GM12891 (cell line): Measurements from ENCODE around the gene TAS1R3.
"Not testable (repeated sequence)": the region's sequence is repeated elsewhere in the genome, so short reads cannot be mapped to it uniquely, and the experiment has no call there.

Experiments
- DNase-seq: peaks from one replicate; pipeline ENCODE4 v3.0.0; 2011; ENCODE audit warnings: low spot score; ENCODE audit not compliant: insufficient read length
- FAIRE-seq: peaks from 2 replicates; lab custom pipeline; 2011; peaks lifted over from hg19 to GRCh38; lab: Jason Lieb, UNC
- PAX5 ChIP-seq: IDR thresholded peaks from 2 replicates; pipeline ENCODE4 v1.6.1; 2011; ENCODE audit warnings: low read length, moderate library complexity, mild to moderate bottlenecking; ENCODE audit not compliant: insufficient read depth, severe bottlenecking
- POLR2A ChIP-seq: IDR thresholded peaks from 2 replicates; pipeline ENCODE4 v1.6.1; 2011; ENCODE audit warnings: low read depth, low read length, control low read depth
- POLR2AphosphoS5 ChIP-seq: IDR thresholded peaks from 2 replicates; pipeline ENCODE4 v1.6.1; 2011; ENCODE audit warnings: low read depth, low read length, control low read depth
- POU2F2 ChIP-seq: IDR thresholded peaks from 2 replicates; pipeline ENCODE4 v1.6.1; 2011; ENCODE audit warnings: low read depth, mild to moderate bottlenecking, control low read depth, low read length, moderate library complexity
- SPI1 ChIP-seq: IDR thresholded peaks from 2 replicates; pipeline ENCODE4 v1.6.1; 2011; ENCODE audit warnings: low read depth, low read length, control low read depth
- TAF1 ChIP-seq: IDR thresholded peaks from 2 replicates; pipeline ENCODE4 v1.6.1; 2011; ENCODE audit warnings: low read depth, low read length, control low read depth

The TAS1R3 gene

DNA sequence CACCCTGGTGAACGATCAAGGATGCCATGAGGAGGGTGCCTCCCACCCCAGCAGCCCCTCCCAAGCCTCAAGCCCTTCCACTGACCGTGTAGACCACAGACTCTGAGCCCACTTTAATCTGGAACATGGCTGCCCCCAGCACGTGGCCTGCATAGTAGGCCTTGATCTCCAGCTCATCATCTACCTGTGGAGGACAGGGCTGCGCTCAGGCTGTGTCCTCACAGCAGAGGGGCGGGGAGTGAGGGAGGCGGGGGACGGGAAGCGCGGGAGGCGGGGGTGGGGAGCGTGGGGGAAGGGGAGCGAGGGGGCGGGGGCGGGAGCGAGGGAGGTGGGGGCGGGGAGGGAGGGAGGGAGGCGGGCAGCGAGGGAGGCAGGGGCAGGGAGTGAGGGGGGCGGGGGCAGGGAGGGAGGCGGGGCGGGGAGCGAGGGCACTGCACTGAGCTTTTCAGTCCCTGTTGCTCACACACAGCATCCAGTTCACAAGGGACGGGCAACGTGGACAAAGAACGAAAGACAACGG lies 15.6 kb upstream of the TAS1R3 start:
- TF ChIP-seq SPI1 (no peak), POU2F2 (no peak), POLR2AphosphoS5 (no peak), TAF1 (no peak)
- DNase-seq (no peak), FAIRE-seq (no peak)

DNA sequence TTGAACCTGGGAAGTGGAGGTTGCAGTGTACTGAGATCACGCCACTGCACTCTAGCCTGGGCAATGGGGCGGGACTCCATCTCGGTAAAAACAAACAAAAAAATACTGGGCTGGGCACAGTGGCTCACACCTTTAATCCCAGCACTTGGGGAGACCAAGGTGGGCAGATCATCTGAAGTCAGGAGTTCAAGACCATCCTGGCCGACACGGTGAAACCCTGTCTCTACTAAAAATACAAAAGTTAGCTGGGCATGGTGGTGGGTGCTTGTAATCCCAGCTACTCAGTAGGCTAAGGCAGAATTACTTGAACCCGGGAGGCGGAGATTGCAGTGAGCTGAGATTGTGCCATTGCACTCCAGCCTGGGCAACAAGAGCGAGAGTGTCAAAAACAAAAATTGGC lies 14.9 kb upstream of the TAS1R3 start:
- not testable (repeated sequence) for FAIRE-seq, DNase-seq

DNA sequence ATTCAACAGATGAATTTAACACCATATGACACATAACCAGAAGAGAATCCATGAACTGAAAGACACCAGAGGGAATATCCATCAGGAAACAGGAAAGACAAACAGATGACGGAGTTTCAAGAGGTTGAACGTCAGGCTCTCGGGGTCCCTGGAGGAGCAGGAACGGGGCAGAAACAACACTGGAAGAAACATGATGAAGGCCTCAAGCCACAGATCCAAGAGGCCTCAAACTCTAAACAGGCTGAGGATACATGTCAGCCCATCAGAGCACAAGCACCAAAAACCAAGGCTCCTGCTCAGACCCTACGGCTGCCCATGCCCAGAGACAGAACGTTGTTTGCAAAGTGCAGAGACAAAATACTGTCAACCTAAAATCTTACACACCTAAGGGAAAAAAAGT lies 13.7 kb upstream of the TAS1R3 start:
- DNase-seq: no peak
- no peak for TF ChIP-seq TAF1
- no peak for TF ChIP-seq POU2F2
- no peak for TF ChIP-seq POLR2A
- no peak for TF ChIP-seq SPI1
- no peak for FAIRE-seq

DNA sequence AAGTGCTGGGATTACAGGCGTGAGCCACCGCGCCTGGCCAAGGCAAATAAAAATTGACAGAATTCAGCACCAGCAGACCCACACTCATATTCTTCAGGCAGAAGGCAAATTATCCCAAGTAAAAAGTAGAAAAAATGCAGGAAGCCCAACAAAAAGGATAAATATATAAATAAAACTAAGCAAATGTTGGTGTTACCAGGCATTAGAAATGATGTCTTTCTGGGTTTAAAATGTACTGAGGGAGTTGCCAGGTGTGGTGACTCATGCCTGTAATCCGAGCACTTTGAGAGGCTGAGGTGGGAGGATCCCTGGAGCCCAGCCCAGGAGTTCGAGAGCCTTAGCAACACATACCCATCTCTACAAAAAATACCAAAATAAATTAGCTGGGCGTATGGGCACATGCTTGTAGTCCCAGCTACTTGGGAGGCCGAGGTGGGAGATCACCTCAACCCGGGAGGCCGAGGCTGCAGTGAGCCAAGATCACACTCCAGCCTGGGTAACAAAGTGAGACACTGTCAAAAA lies 12.9 kb upstream of the TAS1R3 start:
- no peak for TF ChIP-seq SPI1
- DNase-seq (no peak), FAIRE-seq (no peak)

DNA sequence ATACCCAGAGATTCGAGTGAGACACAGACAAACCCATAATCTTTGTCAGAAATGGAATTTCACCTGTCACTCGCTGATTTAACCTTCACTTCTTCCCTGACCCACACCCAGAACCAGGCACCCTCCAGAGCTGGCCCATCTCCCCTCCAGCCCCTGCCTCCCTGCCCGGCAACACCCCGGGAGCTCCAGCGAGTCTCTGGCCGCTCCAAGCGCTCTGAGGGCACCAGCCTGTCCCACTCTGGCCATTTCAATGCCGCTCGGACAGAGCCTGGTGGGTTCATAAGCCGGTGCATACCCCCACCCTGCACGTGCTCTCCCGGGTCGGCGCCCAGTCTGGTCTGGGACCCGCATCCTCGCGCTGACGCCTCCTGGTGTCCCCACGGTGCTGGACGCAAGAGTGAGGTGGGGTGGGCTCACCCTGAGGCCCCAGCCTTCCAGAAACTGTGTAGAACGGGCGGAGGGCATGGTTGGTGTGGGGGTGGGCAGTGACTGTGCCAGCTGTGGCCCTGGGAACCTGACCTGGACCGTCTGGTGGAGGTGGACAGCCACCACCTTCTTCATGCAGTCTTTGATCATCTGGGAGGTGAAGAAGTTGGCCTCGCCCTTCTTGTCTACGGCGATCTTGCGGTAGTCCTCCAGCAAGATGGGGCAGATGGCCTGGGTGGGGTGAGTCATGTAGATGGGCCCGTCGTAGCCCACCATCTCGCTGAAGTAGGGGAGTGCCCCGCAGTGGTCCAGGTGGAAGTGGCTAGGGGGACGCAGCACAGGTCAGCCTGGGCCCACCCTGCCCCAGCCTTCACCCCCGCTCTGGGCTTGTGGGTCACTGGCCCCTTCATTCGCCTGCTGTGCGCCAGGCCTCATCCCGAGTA lies 12.1 kb upstream of the TAS1R3 start:
- DNase-seq (no peak), FAIRE-seq (no peak)
- TF ChIP-seq POU2F2 (no peak), TAF1 (no peak), POLR2A (no peak), POLR2AphosphoS5 (no peak), SPI1 (no peak), PAX5 (no peak)

DNA sequence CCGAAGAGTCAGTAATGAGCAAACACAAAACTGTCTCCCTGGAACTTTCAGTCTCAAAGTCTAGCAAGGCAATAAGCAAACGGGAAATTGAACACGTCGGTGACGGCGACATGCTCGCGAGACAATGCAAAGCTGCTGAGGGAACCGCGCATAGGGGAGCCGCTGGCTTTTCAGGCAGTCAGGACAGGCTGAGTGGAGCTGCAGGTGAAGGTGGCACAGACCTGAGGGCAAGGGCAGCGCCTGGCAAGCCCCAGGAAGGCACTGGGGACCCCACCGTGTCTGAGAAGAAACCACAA lies 11.5 kb upstream of the TAS1R3 start:
- FAIRE-seq (no peak), DNase-seq (no peak)
- no peak for TF ChIP-seq POU2F2
- TF ChIP-seq SPI1: no peak
- TF ChIP-seq PAX5: no peak
- TF ChIP-seq POLR2AphosphoS5: no peak
- TF ChIP-seq POLR2A: no peak
- TF ChIP-seq TAF1: no peak

DNA sequence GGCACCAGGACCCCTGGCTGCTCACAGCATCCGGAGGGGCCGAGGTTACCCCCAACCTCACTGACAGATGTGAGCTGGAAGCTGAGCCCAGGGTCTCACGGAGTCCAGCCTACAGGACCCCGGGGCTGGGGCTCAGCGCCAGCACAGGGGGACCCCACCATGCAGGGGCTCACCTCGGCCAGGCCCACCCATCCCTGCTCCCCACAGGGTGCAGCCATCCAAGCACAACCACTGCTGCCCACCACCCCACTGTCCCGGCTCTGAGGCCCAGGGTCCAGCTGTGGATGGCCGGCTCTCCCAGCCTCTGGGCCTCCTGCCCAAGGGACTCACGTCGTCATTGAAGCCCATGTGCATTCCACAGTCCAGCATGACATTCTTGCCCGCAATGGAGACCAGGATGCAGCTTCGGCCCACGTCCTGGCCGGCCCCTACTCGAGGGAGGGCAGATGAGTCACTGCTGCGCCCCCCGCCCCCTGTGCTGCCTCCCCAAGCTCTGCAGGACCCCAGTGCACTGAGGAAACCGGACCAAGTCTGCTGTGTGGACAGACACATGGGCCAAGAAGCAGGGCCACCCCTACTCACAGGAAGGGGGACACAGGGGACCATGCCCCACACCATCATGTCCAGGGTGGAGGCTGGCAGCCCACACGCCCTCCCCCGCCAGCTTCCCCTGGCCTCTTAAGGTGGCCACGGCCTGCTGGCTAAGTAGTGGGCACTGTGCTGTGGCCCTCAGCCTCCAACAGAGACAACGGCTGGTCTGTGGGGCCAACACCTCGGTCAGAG lies 10.2 kb upstream of the TAS1R3 start:
- FAIRE-seq (no peak), DNase-seq (no peak)
- TF ChIP-seq TAF1 (no peak), POLR2A (no peak), POLR2AphosphoS5 (no peak), POU2F2 (no peak), SPI1 (no peak), PAX5 (no peak)

DNA sequence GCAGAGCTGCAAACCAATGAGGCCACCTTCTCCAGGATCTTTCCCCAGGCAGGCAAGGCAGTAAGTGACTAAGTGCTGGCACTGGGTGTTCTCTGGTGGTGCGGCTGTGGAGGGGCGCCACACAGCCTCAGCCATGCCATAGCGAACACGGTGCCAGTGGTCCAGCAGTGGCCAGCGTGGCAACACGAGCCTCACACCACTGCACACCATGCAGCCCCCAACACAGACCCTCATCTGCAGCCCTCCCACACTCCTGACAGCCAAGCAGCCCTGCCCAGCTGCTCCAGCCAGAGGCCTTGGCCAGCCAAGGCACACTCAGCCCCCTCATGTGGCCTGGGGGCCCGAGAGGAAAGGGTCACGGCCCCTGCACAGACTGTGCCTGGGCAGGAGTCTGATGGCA lies 9.6 kb upstream of the TAS1R3 start:
- FAIRE-seq: no peak
- DNase-seq: no peak
- TF ChIP-seq POLR2AphosphoS5 (no peak), PAX5 (no peak)

DNA sequence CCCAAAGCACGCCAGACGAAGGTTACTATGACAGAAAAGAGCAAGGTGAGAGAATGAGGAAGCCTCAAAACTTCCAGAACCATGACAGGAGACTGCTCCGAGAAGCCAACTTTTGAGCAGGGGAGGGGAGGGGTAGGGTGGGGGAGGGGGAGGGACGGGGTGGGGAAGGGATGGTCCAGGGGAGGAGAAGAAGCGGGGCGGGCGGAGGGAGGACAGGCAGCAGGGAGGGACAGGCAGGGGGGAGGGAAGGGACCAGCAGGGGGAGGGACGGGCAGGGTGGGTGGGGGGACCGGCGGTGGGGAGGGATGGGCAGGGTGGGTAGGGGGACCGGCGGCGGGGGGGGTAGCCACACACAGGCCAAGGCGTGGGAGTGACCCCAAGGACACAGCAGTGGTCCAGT lies 8.7 kb upstream of the TAS1R3 start:
- no peak for DNase-seq
- TF ChIP-seq POLR2A: no peak
- FAIRE-seq: no peak

DNA sequence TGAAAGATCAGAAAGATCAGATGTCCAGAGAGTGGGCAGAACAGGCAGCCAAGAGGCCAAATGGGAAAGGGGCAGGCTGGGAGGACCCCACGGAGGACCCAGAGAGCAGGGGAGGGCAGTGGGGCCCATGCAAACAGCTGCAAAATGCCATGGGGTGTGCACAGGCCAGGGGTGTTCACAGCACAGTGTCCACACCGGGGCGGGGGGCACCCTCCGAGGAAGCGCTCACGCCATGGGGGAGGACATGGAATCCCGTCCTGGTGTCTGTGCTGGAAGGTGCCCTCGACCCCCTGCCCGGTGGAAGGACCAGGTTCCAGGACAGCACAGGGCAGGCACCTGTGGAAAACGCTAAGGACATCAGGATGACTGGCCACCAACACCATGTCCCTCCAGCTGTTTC lies 8.1 kb upstream of the TAS1R3 start:
- DNase-seq: no peak
- no peak for FAIRE-seq
- TF ChIP-seq POU2F2 (no peak), PAX5 (no peak), POLR2AphosphoS5 (no peak), POLR2A (no peak), TAF1 (no peak), SPI1 (no peak)
